HCT116 (cell line): Measurements from ENCODE around the gene MAP2K6.

Experiments
- CTCF ChIP-seq, 3 experiments: fragments of 200-600 bp in 1 of 3; sonication (generic) in 1 of 3; IDR thresholded peaks in 2 of 3; conservative IDR thresholded peaks in 1 of 3; 2 replicates each; pipeline ENCODE4 v1.5.1; 2012 to 2017; ENCODE audit warnings: low read depth in 2 of 3, low read length in 2 of 3, antibody characterized with exemption in 1 of 3, borderline replicate concordance in 1 of 3, control low read depth in 1 of 3, mild to moderate bottlenecking in 1 of 3, mixed read lengths in 1 of 3, mixed run types in 1 of 3, moderate library complexity in 1 of 3; ENCODE audit not compliant: insufficient read depth in 1 of 3
- POLR2A ChIP-seq: IDR thresholded peaks from 2 replicates; pipeline ENCODE4 v1.7.0; 2011; ENCODE audit warnings: borderline replicate concordance; ENCODE audit not compliant: insufficient read depth, insufficient read length; ENCODE audit errors: extremely low read depth
- RAD21 ChIP-seq: IDR thresholded peaks from 2 replicates; pipeline ENCODE4 v1.6.1; 2012; ENCODE audit warnings: low read depth, mild to moderate bottlenecking
- SP1 ChIP-seq: IDR thresholded peaks from 2 replicates; pipeline ENCODE4 v1.6.1; 2012; ENCODE audit warnings: low read depth

DNA sequence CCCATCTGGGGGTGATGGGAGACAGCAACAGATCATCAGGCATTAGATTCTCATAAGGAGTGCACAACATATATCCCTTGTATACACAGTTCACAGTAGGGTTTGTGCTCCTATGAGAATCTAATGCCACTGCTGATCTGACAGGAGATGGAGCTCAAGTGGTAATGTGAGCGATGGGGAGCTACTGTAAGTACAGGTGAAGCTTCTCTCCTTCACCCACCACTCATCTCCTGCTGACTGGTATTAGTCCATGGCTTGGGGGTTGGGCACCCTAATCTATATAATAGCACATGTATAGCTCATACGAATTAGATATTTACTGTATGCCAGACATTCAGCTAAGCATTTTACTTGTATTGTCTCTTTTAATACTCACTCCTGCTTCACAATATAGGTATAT is 101.7 kb downstream of the MAP2K6 start:
- no peak for TF ChIP-seq POLR2A
- TF ChIP-seq CTCF (IDR thresholded peaks at IDR 0.05 in 2 of 3, conservative IDR thresholded peaks at IDR 0.05 in 1 of 3; ENCODE audit: borderline replicate concordance in 1 of 3, insufficient read depth in 1 of 3, low read depth in 2 of 3, low read length in 2 of 3) = no peak
- TF ChIP-seq SP1 = no peak
- no peak for TF ChIP-seq RAD21
